Measurements from ENCODE around the gene WFDC10A. TPM values are rescaled to one million over a fixed set of nuclear protein-coding genes. Genes with fewer than 3 reads are reported as not detected.
"Not testable (repeated sequence)": the region's sequence is repeated elsewhere in the genome, so short reads cannot be mapped to it uniquely, and the experiment has no call there.

WFDC10A gene
- total RNA-seq, 6 experiments from 2014 or later, result not detected

- intact Hi-C loops (cut with DNase I), result no loop called here
- Histone ChIP-seq H3K36me3 (no peaks in the 10 kb centered on the region), H3K4me1 (no peaks in the 10 kb centered on the region), H3K27me3 (no peaks in the 10 kb centered on the region), H3K27ac (no peak overlapping the region), H3K9me3 (no peaks in the 10 kb centered on the region), H3K4me3 (no peak overlapping the region)
- TF ChIP-seq, protein P1, sequence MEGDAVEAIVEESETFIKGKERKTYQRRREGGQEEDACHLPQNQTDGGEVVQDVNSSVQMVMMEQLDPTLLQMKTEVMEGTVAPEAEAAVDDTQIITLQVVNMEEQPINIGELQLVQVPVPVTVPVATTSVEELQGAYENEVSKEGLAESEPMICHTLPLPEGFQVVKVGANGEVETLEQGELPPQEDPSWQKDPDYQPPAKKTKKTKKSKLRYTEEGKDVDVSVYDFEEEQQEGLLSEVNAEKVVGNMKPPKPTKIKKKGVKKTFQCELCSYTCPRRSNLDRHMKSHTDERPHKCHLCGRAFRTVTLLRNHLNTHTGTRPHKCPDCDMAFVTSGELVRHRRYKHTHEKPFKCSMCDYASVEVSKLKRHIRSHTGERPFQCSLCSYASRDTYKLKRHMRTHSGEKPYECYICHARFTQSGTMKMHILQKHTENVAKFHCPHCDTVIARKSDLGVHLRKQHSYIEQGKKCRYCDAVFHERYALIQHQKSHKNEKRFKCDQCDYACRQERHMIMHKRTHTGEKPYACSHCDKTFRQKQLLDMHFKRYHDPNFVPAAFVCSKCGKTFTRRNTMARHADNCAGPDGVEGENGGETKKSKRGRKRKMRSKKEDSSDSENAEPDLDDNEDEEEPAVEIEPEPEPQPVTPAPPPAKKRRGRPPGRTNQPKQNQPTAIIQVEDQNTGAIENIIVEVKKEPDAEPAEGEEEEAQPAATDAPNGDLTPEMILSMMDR (IDR thresholded peaks at IDR 0.05), result no peak
- no peak for TF ChIP-seq POLR2A (IDR thresholded peaks at IDR 0.05)
- ATAC-seq (no peak), DNase-seq (no peak)
- 37% methylated on average over 2 of the region's 3 CpGs for WGBS (ENCODE audit: insufficient coverage, low coverage, low lambda C conversion rate, missing lambda C conversion rate)
Observed at GRCh38 chr20:45646875-45647274, 17.3 kb downstream of the WFDC10A start.

- ATAC-seq (peak in 1 of 4 donors; percentile 30), DNase-seq (no peak)
- intact Hi-C loops (cut with DNase I), result no loop called here
- no peaks in the 10 kb centered on the region for H3K36me3 ChIP-seq
- 80% methylated on average over 1 of the region's 1 CpG for WGBS (ENCODE audit: insufficient coverage, low coverage, low lambda C conversion rate, missing lambda C conversion rate)
- TF ChIP-seq, protein P1 (IDR thresholded peaks at IDR 0.05), result no peak
- no peak for TF ChIP-seq POLR2A (IDR thresholded peaks at IDR 0.05)
- no peaks in the 10 kb centered on the region for H3K9me3 ChIP-seq
- H3K4me3 ChIP-seq, result no peak overlapping the region
- no peaks in the 10 kb centered on the region for H3K4me1 ChIP-seq
- H3K27ac ChIP-seq, result no peak overlapping the region
- H3K27me3 ChIP-seq, result no peaks in the 10 kb centered on the region
Observed at GRCh38 chr20:45647441-45648050, 18.0 kb downstream of the WFDC10A start.

DNA sequence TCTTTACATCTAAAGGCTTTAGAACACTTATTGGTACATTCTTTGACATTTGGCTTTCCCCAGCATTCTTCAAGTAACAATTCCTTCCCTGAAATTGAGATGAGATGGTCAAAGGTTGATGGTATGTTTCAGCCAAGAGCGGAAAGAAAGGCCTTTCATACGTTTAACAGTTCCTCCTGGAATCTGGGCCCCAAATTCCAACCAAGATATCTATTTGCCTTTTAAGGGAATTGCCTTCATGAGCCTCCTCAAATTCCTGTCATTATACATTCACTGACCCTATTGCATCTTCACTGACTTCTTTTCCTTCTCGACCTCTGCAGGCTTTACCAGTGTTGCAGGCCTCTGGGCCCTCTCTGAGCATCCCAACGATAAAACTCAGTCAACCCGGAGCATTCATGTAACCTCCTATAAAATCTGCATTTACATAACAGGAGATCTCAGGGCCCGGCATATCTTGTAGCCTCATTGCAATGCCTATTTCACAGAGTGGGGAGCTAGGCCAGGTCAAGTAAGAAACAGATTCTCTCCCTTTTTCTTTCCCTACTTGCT lies 19.8 kb downstream of the WFDC10A start:
- Histone ChIP-seq H3K9me3 (no peaks in the 10 kb centered on the region), H3K27me3 (no peaks in the 10 kb centered on the region), H3K36me3 (no peaks in the 10 kb centered on the region), H3K4me3 (no peak overlapping the region), H3K27ac (no peak overlapping the region), H3K4me1 (no peaks in the 10 kb centered on the region)
- ATAC-seq (no peak), DNase-seq (no peak)
- no peak for TF ChIP-seq POLR2A (IDR thresholded peaks at IDR 0.05)
- TF ChIP-seq, protein P1 (IDR thresholded peaks at IDR 0.05), result no peak
- 71% methylated on average over 6 of the region's 6 CpGs for WGBS (ENCODE audit: insufficient coverage, low coverage, low lambda C conversion rate, missing lambda C conversion rate)
- intact Hi-C loops (cut with DNase I), result no loop called here

- ATAC-seq; H3K27me3 ChIP-seq; H3K4me3 ChIP-seq; H3K36me3 ChIP-seq; DNase-seq; H3K9me3 ChIP-seq; intact Hi-C loops (cut with DNase I); H3K4me1 ChIP-seq; H3K27ac ChIP-seq: not testable (repeated sequence)
- 83% methylated on average over 1 of the region's 7 CpGs for WGBS (ENCODE audit: insufficient coverage, low coverage, low lambda C conversion rate, missing lambda C conversion rate)
Observed at GRCh38 chr20:45651726-45652125, 22.2 kb downstream of the WFDC10A start.

DNA sequence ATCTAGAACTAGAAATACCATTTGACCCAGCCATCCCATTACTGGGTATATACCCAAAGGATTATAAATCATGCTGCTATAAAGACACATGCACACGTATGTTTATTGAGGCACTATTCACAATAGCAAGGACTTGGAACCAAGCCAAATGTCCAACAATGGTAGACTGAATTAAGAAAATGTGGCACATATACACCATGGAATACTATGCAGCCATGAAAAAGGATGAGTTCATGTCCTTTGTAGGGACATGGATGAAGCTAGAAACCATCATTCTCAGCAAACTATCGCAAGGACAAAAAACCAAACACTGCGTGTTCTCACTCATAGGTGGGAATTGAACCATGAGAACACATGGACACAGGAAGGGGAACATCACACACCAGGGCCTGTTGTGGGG lies 27.5 kb downstream of the WFDC10A start:
- intact Hi-C loops (cut with DNase I); H3K36me3 ChIP-seq: not testable (repeated sequence)
- WGBS (ENCODE audit: insufficient coverage, low coverage, low lambda C conversion rate, missing lambda C conversion rate), result 56% methylated on average over 3 of the region's 3 CpGs

More for the DNA sequence above, 27.5 kb downstream of the WFDC10A start:
- not testable (repeated sequence) for H3K27ac ChIP-seq, H3K9me3 ChIP-seq, H3K4me1 ChIP-seq, ATAC-seq, H3K27me3 ChIP-seq, H3K4me3 ChIP-seq, DNase-seq

Data from right lobe of liver (tissue), 6 donors.